CD8-positive, alpha-beta memory T cell (primary cell): Measurements from ENCODE around the gene CCM2. TPM values are rescaled to one million over a fixed set of nuclear protein-coding genes. Genes with fewer than 3 reads are reported as not detected.

Experiments
- CTCF ChIA-PET: fragments of 350-600 bp; sonication (Branson Sonifier 250); formaldehyde crosslinking; loops from one replicate; lab custom pipeline; 2021; ENCODE audit warnings: antibody characterized with exemption; lab: Charles Lee
- POLR2A ChIA-PET: fragments of 350-600 bp; sonication (Branson Sonifier 250); formaldehyde crosslinking; loops from one replicate; lab custom pipeline; 2021; ENCODE audit warnings: antibody characterized with exemption; lab: Charles Lee
- DNase-seq, 5 donors: peaks; one replicate each; pipeline versions ENCODE4 v3.0.0 to v3.0.0-alpha.2; 2020 to 2022; ENCODE audit warnings: mixed read lengths in 1 of 5
- H3K27ac ChIP-seq: one replicate; pipeline ENCODE4 v1.7.0; 2013; ENCODE audit warnings: low read depth, mild to moderate bottlenecking, low read length, moderate library complexity
- H3K27me3 ChIP-seq: 2 replicates; pipeline ENCODE4 v1.7.0; 2013; ENCODE audit warnings: low read length, mild to moderate bottlenecking; ENCODE audit not compliant: insufficient read depth, poor library complexity, severe bottlenecking
- H3K36me3 ChIP-seq: 2 replicates; pipeline ENCODE4 v1.7.0; 2013; ENCODE audit warnings: mild to moderate bottlenecking, low read length, moderate library complexity; ENCODE audit not compliant: insufficient read depth
- H3K4me1 ChIP-seq: 2 replicates; pipeline ENCODE4 v1.7.0; 2013; ENCODE audit warnings: mild to moderate bottlenecking, low read length, moderate library complexity; ENCODE audit not compliant: insufficient read depth
- H3K4me3 ChIP-seq: 2 replicates; pipeline ENCODE4 v1.7.0; 2013; ENCODE audit warnings: mild to moderate bottlenecking, low read length
- H3K9me3 ChIP-seq: 2 replicates; pipeline ENCODE4 v1.7.0; 2013; ENCODE audit warnings: mild to moderate bottlenecking, low read length
- H3K27ac Mint-ChIP-seq, 8 donors: one replicate each; pipeline ENCODE4 v1.8.0; 2020 to 2021; ENCODE audit warnings: mixed read lengths in 8 of 8, mild to moderate bottlenecking in 6 of 8, inconsistent platforms in 3 of 8, moderate library complexity in 3 of 8
- H3K27me3 Mint-ChIP-seq, 2 donors: one replicate each; pipeline ENCODE4 v1.8.0; 2020 to 2021; ENCODE audit warnings: mixed read lengths in 2 of 2, mild to moderate bottlenecking in 1 of 2, moderate library complexity in 1 of 2
- H3K36me3 Mint-ChIP-seq, 3 donors: one replicate each; pipeline ENCODE4 v1.8.0; 2020 to 2021; ENCODE audit warnings: mixed read lengths in 3 of 3, inconsistent platforms in 1 of 3, mild to moderate bottlenecking in 1 of 3
- H3K4me1 Mint-ChIP-seq, 3 donors: one replicate each; pipeline ENCODE4 v1.8.0; 2020 to 2021; ENCODE audit warnings: mixed read lengths in 3 of 3, inconsistent platforms in 1 of 3, mild to moderate bottlenecking in 1 of 3
- H3K4me3 Mint-ChIP-seq, 7 donors: one replicate each; pipeline ENCODE4 v1.8.0; 2020 to 2021; ENCODE audit warnings: mixed read lengths in 7 of 7, mild to moderate bottlenecking in 6 of 7, moderate library complexity in 4 of 7, inconsistent platforms in 2 of 7
- H3K9me3 Mint-ChIP-seq, 5 donors: one replicate each; pipeline ENCODE4 v1.8.0; 2020 to 2022; ENCODE audit warnings: mixed read lengths in 5 of 5, mild to moderate bottlenecking in 3 of 5, moderate library complexity in 2 of 5, inconsistent platforms in 1 of 5
- polyA plus RNA-seq: library from polyadenylated mRNA; unstranded; fragments of 300-500 nt; fragmentation: Illumina TruSeq; gene quantifications from one replicate; pipeline ENCODE4 v1.2.3, GENCODE V29; 2021
- total RNA-seq, 2 experiments: library from RNA; stranded (reverse); gene quantifications; one replicate each; pipeline ENCODE4 v1.2.3, GENCODE V29; 2021

The CCM2 gene
- total and polyA plus RNA-seq, 3 experiments from 2014 or later, result 70.6 to 81.1 (median 74.8) TPM

DNA sequence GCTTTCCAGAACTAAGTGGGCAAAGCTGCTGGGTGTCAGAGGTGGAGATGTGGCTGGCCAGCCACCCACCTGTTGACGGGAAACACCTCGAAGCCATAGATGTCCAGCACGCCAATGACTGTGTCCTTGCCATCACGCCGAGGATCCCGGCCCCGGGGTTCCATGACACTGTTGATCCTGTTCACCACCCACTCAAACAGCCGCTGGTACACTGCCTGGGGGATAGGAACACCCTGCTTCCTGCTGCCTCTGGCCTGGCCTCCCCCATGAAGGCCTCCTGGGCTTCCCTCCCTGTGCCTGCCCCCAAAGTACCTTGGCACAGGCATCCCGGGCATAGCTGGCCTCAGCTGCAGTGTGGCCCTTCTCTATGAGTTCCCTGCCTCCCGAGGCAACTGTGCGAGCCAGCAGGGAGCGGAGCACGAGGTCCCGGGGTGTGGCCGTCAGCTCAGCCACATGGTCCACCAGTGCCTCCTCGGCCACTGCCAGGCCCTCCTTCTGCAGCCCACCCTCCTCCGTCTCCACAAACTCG lies 29.4 kb upstream of the CCM2 start:
- Histone ChIP-seq H3K9me3 (no peaks in the 10 kb centered on the region), H3K27me3 (no peaks in the 10 kb centered on the region), H3K4me3 (no peak overlapping the region), H3K36me3 (peaks cover 50% of the 10 kb centered on the region), H3K4me1 (peaks cover 28% of the 10 kb centered on the region), H3K27ac (no peak overlapping the region)
- no peak for DNase-seq
- POLR2A ChIA-PET, result interaction anchor here (0.5 to 0.6 kb wide), 2 partner anchors 54 to 315 kb away, joined by 4 to 7 read pairs; no protein-coding TSS in a partner anchor
- Mint-ChIP-seq H3K4me3 (no peak overlapping the region), H3K4me1 (peaks cover 13 to 40% (median 13%) of the 10 kb centered on the region in 3 donors), H3K36me3 (peaks cover 4 to 96% (median 5%) of the 10 kb centered on the region in 3 donors), H3K9me3 (no peaks in the 10 kb centered on the region), H3K27me3 (no peaks in the 10 kb centered on the region), H3K27ac (peak overlapping the region in 1 of 8 donors; percentile 61)
- CTCF ChIA-PET, result interaction anchor here (0.6 to 1.8 kb wide), 2 partner anchors 114 to 166 kb away, joined by 4 read pairs; no protein-coding TSS in a partner anchor

DNA sequence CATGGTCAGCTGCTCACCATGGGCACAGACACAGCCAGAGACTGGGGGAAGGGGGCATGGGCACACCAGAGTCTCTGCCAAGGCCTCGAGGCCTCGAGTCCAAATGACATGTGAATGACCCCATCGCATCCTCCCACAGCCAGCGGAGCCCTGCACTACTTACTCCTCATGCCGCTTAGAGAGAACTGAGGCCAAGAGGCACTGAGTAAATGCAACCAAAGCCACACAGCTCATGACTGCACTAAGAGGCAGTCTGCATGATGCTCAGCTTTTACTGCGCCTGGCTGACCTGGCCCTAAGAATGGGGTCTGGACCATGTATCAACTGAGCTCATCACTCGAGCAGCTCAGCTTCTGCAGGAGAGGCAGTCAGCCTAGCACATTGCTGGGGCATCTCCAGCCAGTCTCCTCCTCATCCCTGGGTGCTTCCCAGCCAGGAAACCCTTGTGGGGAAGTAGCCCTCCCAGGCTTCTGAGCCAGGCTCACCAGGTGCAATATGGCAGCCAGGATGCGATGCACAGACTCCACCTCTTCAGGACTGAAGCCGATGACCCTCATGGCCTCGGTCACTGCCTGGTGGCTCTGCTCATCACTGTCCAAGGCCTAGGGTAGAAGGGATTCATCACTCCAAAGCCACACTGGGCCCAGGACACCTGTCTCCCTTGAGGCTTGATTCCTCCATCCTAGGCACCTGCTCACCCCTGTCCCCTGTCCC lies 28.7 kb upstream of the CCM2 start:
- no peak for DNase-seq
- H3K27ac Mint-ChIP-seq, result peak overlapping the region in 3 of 8 donors; percentile 24 to 81 (median 61)
- CTCF ChIA-PET, result interaction anchor here (1.8 to 5.1 kb wide), 2 partner anchors 56 to 165 kb away, joined by 4 to 51 read pairs; no protein-coding TSS in a partner anchor
- no peaks in the 10 kb centered on the region for H3K27me3 Mint-ChIP-seq
- no peak overlapping the region for H3K4me3 Mint-ChIP-seq
- Histone ChIP-seq H3K9me3 (no peaks in the 10 kb centered on the region), H3K27me3 (no peaks in the 10 kb centered on the region), H3K4me1 (peaks cover 35% of the 10 kb centered on the region), H3K27ac (no peak overlapping the region), H3K36me3 (peaks cover 57% of the 10 kb centered on the region), H3K4me3 (no peak overlapping the region)
- H3K36me3 Mint-ChIP-seq, result peaks cover 4 to 95% (median 4%) of the 10 kb centered on the region in 3 donors
- H3K9me3 Mint-ChIP-seq, result no peaks in the 10 kb centered on the region
- peaks cover 16 to 47% (median 18%) of the 10 kb centered on the region in 3 donors for H3K4me1 Mint-ChIP-seq
- POLR2A ChIA-PET, result no interaction called here

DNA sequence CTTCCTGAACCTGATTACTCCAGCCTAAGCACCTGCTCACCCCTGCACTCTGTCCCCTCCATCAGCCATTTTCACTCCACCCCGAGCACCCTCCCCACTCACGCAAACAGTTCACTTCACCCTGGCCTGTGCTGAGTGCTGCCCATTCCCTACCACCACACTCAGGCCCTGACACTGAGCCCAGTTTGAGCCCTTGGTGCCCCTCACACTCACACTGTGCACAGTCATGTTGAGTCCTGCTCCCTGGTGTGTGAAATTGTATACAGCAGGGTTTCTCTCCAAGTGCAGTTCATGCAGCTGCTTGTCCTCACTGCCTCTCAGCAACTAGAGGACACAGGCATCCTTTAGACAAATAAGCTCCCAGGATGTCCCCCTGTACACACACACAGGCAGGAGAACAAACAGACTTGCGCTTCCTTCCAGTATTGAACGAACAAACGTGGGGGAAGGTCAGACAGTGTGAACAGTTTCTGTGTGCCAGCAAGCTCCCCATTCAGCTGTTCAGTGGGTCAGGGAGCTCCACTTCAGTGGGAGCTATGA lies 28.0 kb upstream of the CCM2 start:
- H3K27me3 Mint-ChIP-seq, result no peaks in the 10 kb centered on the region
- CTCF ChIA-PET, result interaction anchor here (2.3 to 8.3 kb wide), 8 partner anchors 7 to 164 kb away, joined by 12 to 117 read pairs (median 21); partner anchors contain the start of genes CCM2 and TBRG4
- peaks cover 3 to 96% (median 4%) of the 10 kb centered on the region in 3 donors for H3K36me3 Mint-ChIP-seq
- no peaks in the 10 kb centered on the region for H3K9me3 Mint-ChIP-seq
- peak overlapping the region in 5 of 8 donors; percentile 24 to 93 (median 79) for H3K27ac Mint-ChIP-seq
- no peaks in the 10 kb centered on the region for H3K9me3 ChIP-seq
- H3K4me3 Mint-ChIP-seq, result no peak overlapping the region
- H3K27me3 ChIP-seq, result no peaks in the 10 kb centered on the region
- no peak overlapping the region for H3K4me3 ChIP-seq
- peaks cover 23 to 53% (median 23%) of the 10 kb centered on the region in 3 donors for H3K4me1 Mint-ChIP-seq
- POLR2A ChIA-PET, result interaction anchor here (0.7 to 0.8 kb wide), 2 partner anchors 11 to 27 kb away, joined by 3 read pairs; no protein-coding TSS in a partner anchor
- H3K36me3 ChIP-seq, result peaks cover 56% of the 10 kb centered on the region
- no peak overlapping the region for H3K27ac ChIP-seq
- no peak for DNase-seq
- H3K4me1 ChIP-seq, result peaks cover 42% of the 10 kb centered on the region

- Histone ChIP-seq H3K36me3 (peaks cover 50% of the 10 kb centered on the region), H3K4me3 (no peak overlapping the region), H3K4me1 (peaks cover 46% of the 10 kb centered on the region), H3K27me3 (no peaks in the 10 kb centered on the region), H3K27ac (no peak overlapping the region), H3K9me3 (no peaks in the 10 kb centered on the region)
- peaks cover 26 to 58% (median 27%) of the 10 kb centered on the region in 3 donors for H3K4me1 Mint-ChIP-seq
- H3K9me3 Mint-ChIP-seq, result no peaks in the 10 kb centered on the region
- DNase-seq, result no peak
- ChIA-PET POLR2A (interaction anchor here (0.5 to 2.2 kb wide), 6 partner anchors 12 to 139 kb away, joined by 3 to 12 read pairs (median 4); partner anchors contain the start of genes CCM2 and TBRG4), CTCF (interaction anchor here (1.1 to 8.3 kb wide), 15 partner anchors 8 to 163 kb away, joined by 3 to 117 read pairs (median 14); partner anchors contain the start of genes CCM2 and TBRG4)
- H3K36me3 Mint-ChIP-seq, result peaks cover 3 to 91% (median 4%) of the 10 kb centered on the region in 3 donors
- peak overlapping the region in 5 of 8 donors; percentile 23 to 93 (median 38) for H3K27ac Mint-ChIP-seq
- peak overlapping the region in 1 of 7 donors; percentile 48 for H3K4me3 Mint-ChIP-seq
- no peaks in the 10 kb centered on the region for H3K27me3 Mint-ChIP-seq
Measured at GRCh38 chr7:44972562-44972961, 27.4 kb upstream of the CCM2 start.

- peaks cover 0 to 88% (median under 1%) of the 10 kb centered on the region in 3 donors for H3K36me3 Mint-ChIP-seq
- H3K27ac Mint-ChIP-seq, result peak overlapping the region; percentile 29 to 96 (median 63)
- ChIA-PET POLR2A (interaction anchor here (0.8 to 2.2 kb wide), 8 partner anchors 26 to 138 kb away, joined by 3 to 12 read pairs (median 4); partner anchors contain the start of genes CCM2 and TBRG4), CTCF (interaction anchor here (0.6 to 8.3 kb wide), 34 partner anchors 8 to 224 kb away, joined by 3 to 117 read pairs (median 5); partner anchors contain the start of genes CCM2 and TBRG4)
- H3K4me3 Mint-ChIP-seq, result peak overlapping the region in 2 of 7 donors; percentile 50 to 56
- no peak overlapping the region for H3K4me3 ChIP-seq
- DNase-seq, result peak; percentile 40 to 76 (median 41)
- peaks cover 28 to 64% (median 30%) of the 10 kb centered on the region in 3 donors for H3K4me1 Mint-ChIP-seq
- H3K9me3 Mint-ChIP-seq, result no peaks in the 10 kb centered on the region
- peak overlapping the region; percentile 1 for H3K27ac ChIP-seq
- H3K27me3 Mint-ChIP-seq, result no peaks in the 10 kb centered on the region
- no peaks in the 10 kb centered on the region for H3K27me3 ChIP-seq
- peaks cover 48% of the 10 kb centered on the region for H3K36me3 ChIP-seq
- H3K9me3 ChIP-seq, result no peaks in the 10 kb centered on the region
- peaks cover 54% of the 10 kb centered on the region for H3K4me1 ChIP-seq
Measured at GRCh38 chr7:44973610-44974401, 26.2 kb upstream of the CCM2 start.

DNA sequence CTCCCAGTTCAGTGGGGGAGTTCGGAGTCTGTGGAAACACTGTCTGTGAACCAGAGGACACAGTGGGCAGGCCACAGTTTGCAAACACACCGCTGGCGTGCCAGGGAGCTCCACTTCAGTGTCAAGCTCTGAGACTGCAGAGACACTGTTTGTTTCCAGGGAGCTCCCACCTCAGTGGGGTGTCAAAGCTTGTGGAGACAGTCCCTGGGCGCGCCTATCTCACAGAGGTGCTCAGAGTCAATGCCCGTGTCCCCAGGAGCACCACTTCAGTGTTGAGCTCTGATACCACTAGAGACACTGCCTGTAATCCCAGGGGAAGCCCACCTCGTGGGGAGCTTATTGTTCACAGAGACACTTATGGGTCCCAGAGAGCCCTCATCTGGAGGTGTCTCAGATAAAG lies 25.5 kb upstream of the CCM2 start:
- no peak overlapping the region for H3K27ac ChIP-seq
- peak overlapping the region in 5 of 7 donors; percentile 19 to 82 (median 53) for H3K4me3 Mint-ChIP-seq
- no peaks in the 10 kb centered on the region for H3K27me3 Mint-ChIP-seq
- H3K27me3 ChIP-seq, result no peaks in the 10 kb centered on the region
- peaks cover 33 to 71% (median 36%) of the 10 kb centered on the region in 3 donors for H3K4me1 Mint-ChIP-seq
- no peak for DNase-seq
- no peaks in the 10 kb centered on the region for H3K9me3 Mint-ChIP-seq
- ChIA-PET POLR2A (interaction anchor here (1.0 to 2.2 kb wide), 4 partner anchors 25 to 61 kb away, joined by 3 to 12 read pairs (median 3); partner anchors contain the start of gene CCM2), CTCF (interaction anchor here (0.6 to 8.3 kb wide), 18 partner anchors 10 to 161 kb away, joined by 3 to 117 read pairs (median 8); partner anchors contain the start of genes CCM2 and TBRG4)
- H3K4me3 ChIP-seq, result no peak overlapping the region
- peak overlapping the region; percentile 52 to 96 (median 82) for H3K27ac Mint-ChIP-seq
- peaks cover 59% of the 10 kb centered on the region for H3K4me1 ChIP-seq
- peaks cover 48% of the 10 kb centered on the region for H3K36me3 ChIP-seq
- H3K9me3 ChIP-seq, result no peaks in the 10 kb centered on the region
- H3K36me3 Mint-ChIP-seq, result peaks cover 0 to 84% (median 0%) of the 10 kb centered on the region in 3 donors
